Keratinocyte (primary cell): ENCODE measurements around the gene MIGA2. TPM values are rescaled to one million over a fixed set of nuclear protein-coding genes. Genes with fewer than 3 reads are reported as not detected.

ENCODE experiments used
- DNase-seq: peaks from one replicate; pipeline ENCODE4 v3.0.0-alpha.2; 2011; ENCODE audit warnings: low read depth, missing footprints, low spot score
- FAIRE-seq: peaks from 2 replicates; lab custom pipeline; 2011; peaks lifted over from hg19 to GRCh38; lab: Jason Lieb, UNC
- H2AFZ ChIP-seq: 2 replicates; pipeline ENCODE4 v1.6.0; 2012; ENCODE audit warnings: low read length, control low read depth, inconsistent platforms; ENCODE audit not compliant: control insufficient read depth
- H3K27ac ChIP-seq: 2 replicates; pipeline ENCODE4 v1.5.1; 2011; ENCODE audit warnings: low read length; ENCODE audit not compliant: control insufficient read depth, insufficient read depth
- H3K27me3 ChIP-seq: 3 replicates; pipeline ENCODE4 v1.6.0; 2011; ENCODE audit warnings: low read length; ENCODE audit not compliant: control insufficient read depth, insufficient read depth; ENCODE audit errors: extremely low read depth
- H3K36me3 ChIP-seq, 2 experiments: 2 replicates in 1 of 2; 3 replicates in 1 of 2; pipeline ENCODE4 v1.5.1; 2011; ENCODE audit warnings: low read length in 2 of 2, mild to moderate bottlenecking in 1 of 2; ENCODE audit not compliant: control insufficient read depth in 2 of 2, insufficient read depth in 2 of 2; ENCODE audit errors: extremely low read depth in 1 of 2
- H3K4me1 ChIP-seq: 3 replicates; pipeline ENCODE4 v1.5.1; 2011; ENCODE audit warnings: low read length; ENCODE audit not compliant: control insufficient read depth, insufficient read depth; ENCODE audit errors: extremely low read depth
- H3K4me2 ChIP-seq: 3 replicates; pipeline ENCODE4 v1.6.0; 2011; ENCODE audit warnings: low read depth, low read length; ENCODE audit not compliant: control insufficient read depth, insufficient read depth; ENCODE audit errors: extremely low read depth
- H3K4me3 ChIP-seq, 3 experiments: fragments of 200-600 bp in 1 of 3; sonication (generic) in 1 of 3; 2 replicates in 2 of 3; 3 replicates in 1 of 3; pipeline ENCODE4 v1.5.1; 2011 to 2016; ENCODE audit warnings: low read length in 3 of 3, mild to moderate bottlenecking in 3 of 3, control low read depth in 2 of 3, inconsistent platforms in 1 of 3, low read depth in 1 of 3, mixed read lengths in 1 of 3, mixed run types in 1 of 3, moderate library complexity in 1 of 3; ENCODE audit not compliant: control insufficient read depth in 2 of 3, insufficient read depth in 2 of 3; ENCODE audit errors: extremely low read depth in 1 of 3
- H3K79me2 ChIP-seq: 2 replicates; pipeline ENCODE4 v1.6.0; 2012; ENCODE audit warnings: low read length; ENCODE audit not compliant: control insufficient read depth, insufficient read depth
- H3K9ac ChIP-seq: 3 replicates; pipeline ENCODE4 v1.6.0; 2011; ENCODE audit warnings: low read length; ENCODE audit not compliant: control insufficient read depth, insufficient read depth; ENCODE audit errors: extremely low read depth
- H3K9me1 ChIP-seq: 3 replicates; pipeline ENCODE4 v1.6.0; 2011; ENCODE audit warnings: low read length; ENCODE audit not compliant: control insufficient read depth, insufficient read depth; ENCODE audit errors: extremely low read depth
- H3K9me3 ChIP-seq: 2 replicates; pipeline ENCODE4 v1.5.1; 2012; ENCODE audit warnings: low read depth, low read length; ENCODE audit not compliant: control insufficient read depth
- H4K20me1 ChIP-seq: 3 replicates; pipeline ENCODE4 v1.6.0; 2011; ENCODE audit warnings: low read length; ENCODE audit not compliant: control insufficient read depth, insufficient read depth; ENCODE audit errors: extremely low read depth
- CTCF ChIP-seq, 3 experiments: IDR thresholded peaks in 1 of 3; conservative IDR thresholded peaks in 1 of 3; optimal IDR thresholded peaks in 1 of 3; 2 replicates in 2 of 3; 3 replicates in 1 of 3; pipeline versions ENCODE3 to v1.5.1; 2011; ENCODE audit warnings: low read length in 3 of 3, mild to moderate bottlenecking in 3 of 3, moderate library complexity in 2 of 3, control low read depth in 1 of 3, inconsistent platforms in 1 of 3; ENCODE audit not compliant: insufficient read depth in 2 of 3; ENCODE audit errors: extremely low read depth in 1 of 3
- EZH2 ChIP-seq: IDR thresholded peaks from one replicate; pipeline ENCODE4 v1.6.1; 2012; ENCODE audit warnings: inconsistent platforms, mild to moderate bottlenecking, low read length, moderate library complexity
- dilution Hi-C: fragments of 300-500 bp; cut with MboI; formaldehyde crosslinking; loops from one replicate; pipeline ENCODE4 v1.7.0; 2020; ENCODE audit warnings: low sequenced_read_pairs; ENCODE audit not compliant: extremely low pct_ligation_motif_present
- polyA plus RNA-seq, 5 experiments: library from polyadenylated mRNA; depleted of rRNA in 3 of 5; stranded (reverse) in 3 of 5; stranded (forward) in 1 of 5; unstranded in 1 of 5; fragments of >200 nt; gene quantifications; 1 replicate in 1 of 5; 2 replicates in 3 of 5; 3 replicates in 1 of 5; pipeline versions ENCODE4 v1.2.1 to v1.2.3, GENCODE V29; 2011 to 2012; ENCODE audit warnings: missing spikeins in 2 of 5, low read depth in 1 of 5, low replicate concordance in 1 of 5

The MIGA2 gene
- polyA plus RNA-seq, 1 donor (not counting 4 experiments of a cell fraction or from before 2014, with no cell fraction given), result 8.5 TPM

GRCh38 chr9:129038109-129038852, 1.9 kb downstream of the MIGA2 start:
- Histone ChIP-seq H3K4me1 (peaks cover 17% of the 10 kb centered on the region), H3K4me3 (no peak overlapping the region), H2AFZ (no peak overlapping the region), H3K27ac (no peak overlapping the region), H3K36me3 (peaks cover 5 to 12% of the 10 kb centered on the region in 2 experiments), H3K9ac (no peak overlapping the region), H3K9me1 (no peaks in the 10 kb centered on the region), H3K27me3 (no peaks in the 10 kb centered on the region), H3K9me3 (no peaks in the 10 kb centered on the region), H3K79me2 (peaks cover 26% of the 10 kb centered on the region), H4K20me1 (no peaks in the 10 kb centered on the region), H3K4me2 (peak overlapping the region; percentile 84)
- TF ChIP-seq EZH2, result no peak
- TF ChIP-seq CTCF (optimal IDR thresholded peaks at IDR 0.05 in 1 of 3, IDR thresholded peaks at IDR 0.05 in 1 of 3, conservative IDR thresholded peaks at IDR 0.05 in 1 of 3; ENCODE audit: extremely low read depth in 1 of 3, insufficient read depth in 2 of 3, low read length in 3 of 3), result no peak
- dilution Hi-C loops, result no loop called here
- DNase-seq (no peak), FAIRE-seq (no peak)

DNA sequence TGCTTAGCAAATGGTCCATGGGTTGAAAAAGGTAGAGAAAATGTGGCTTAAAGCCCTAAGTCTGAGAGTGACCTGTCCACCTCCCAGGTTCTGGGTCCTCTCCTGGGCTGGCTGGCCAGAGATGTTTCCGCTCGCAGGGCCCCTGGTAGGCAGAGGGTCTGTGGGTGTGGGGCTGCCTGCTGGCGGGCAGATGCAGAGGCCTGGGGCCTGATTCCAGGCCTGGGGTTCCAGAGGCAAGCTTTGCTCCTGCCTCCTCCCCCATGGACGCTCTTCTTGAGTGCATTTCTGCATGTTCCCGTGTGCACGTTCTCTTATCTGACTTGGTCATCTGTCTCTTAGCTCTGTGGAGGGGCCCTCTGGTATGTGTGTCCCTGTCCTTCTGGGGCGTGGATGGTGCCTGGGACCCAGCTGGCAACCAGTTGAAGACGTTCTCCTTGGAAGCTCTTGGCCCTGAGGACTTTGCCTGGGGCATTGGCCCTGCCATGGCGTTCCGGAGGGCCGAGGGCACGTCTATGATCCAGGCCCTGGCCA, 3.8 kb downstream of the MIGA2 start:
- Histone ChIP-seq H3K36me3 (peaks cover 8 to 12% of the 10 kb centered on the region in 2 experiments), H4K20me1 (no peaks in the 10 kb centered on the region), H3K9me3 (no peaks in the 10 kb centered on the region), H3K4me2 (no peak overlapping the region), H3K79me2 (peaks cover 26% of the 10 kb centered on the region), H3K9ac (no peak overlapping the region), H3K27me3 (no peaks in the 10 kb centered on the region), H3K4me1 (peaks cover 17% of the 10 kb centered on the region), H2AFZ (no peak overlapping the region), H3K9me1 (no peaks in the 10 kb centered on the region), H3K4me3 (no peak overlapping the region), H3K27ac (no peak overlapping the region)
- no peak for DNase-seq
- no peak for TF ChIP-seq EZH2
- TF ChIP-seq CTCF (optimal IDR thresholded peaks at IDR 0.05 in 1 of 3, IDR thresholded peaks at IDR 0.05 in 1 of 3, conservative IDR thresholded peaks at IDR 0.05 in 1 of 3; ENCODE audit: extremely low read depth in 1 of 3, insufficient read depth in 2 of 3, low read length in 3 of 3), result no peak
- FAIRE-seq, result no peak
- dilution Hi-C loops, result no loop called here
